Thoracic aorta (tissue), 2 donors: Measurements from ENCODE around the gene GDPD5. TPM values are rescaled to one million over a fixed set of nuclear protein-coding genes. Genes with fewer than 3 reads are reported as not detected.

Source experiments
- ATAC-seq: fragments of 150-250 bp; one replicate; pipeline ENCODE4 v1.8.0; 2017; ENCODE audit warnings: low read depth; ENCODE audit not compliant: insufficient number of reproducible peaks, low FRiP score
- DNase-seq: peaks from one replicate; pipeline ENCODE4 v3.0.0-alpha.2; 2020; ENCODE audit warnings: low spot score
- H3K27ac ChIP-seq, 2 donors: fragments of 200-600 bp; sonication (generic); 1 replicate in 1 of 2; 2 replicates in 1 of 2; pipeline ENCODE4 v1.5.1; 2016; ENCODE audit warnings: mild to moderate bottlenecking in 2 of 2, moderate library complexity in 2 of 2
- H3K27me3 ChIP-seq: fragments of 200-600 bp; sonication (generic); replicated peaks from 2 replicates; pipeline ENCODE4 v1.6.0; 2016; ENCODE audit warnings: mild to moderate bottlenecking; ENCODE audit not compliant: insufficient read depth
- H3K36me3 ChIP-seq: fragments of 200-600 bp; sonication (generic); one replicate; pipeline ENCODE4 v1.5.1; 2016
- H3K4me1 ChIP-seq, 2 donors: fragments of 200-600 bp; sonication (generic); 1 replicate in 1 of 2; 2 replicates in 1 of 2; pipeline versions ENCODE4 v1.5.1 to v1.6.0; 2016; ENCODE audit warnings: low read depth in 2 of 2, mild to moderate bottlenecking in 1 of 2; ENCODE audit not compliant: control insufficient read depth in 1 of 2
- H3K4me3 ChIP-seq: fragments of 200-600 bp; sonication (generic); 2 replicates; pipeline ENCODE4 v1.5.1; 2016; ENCODE audit warnings: mild to moderate bottlenecking
- H3K9me3 ChIP-seq: fragments of 200-600 bp; sonication (generic); 2 replicates; pipeline ENCODE4 v1.5.1; 2016
- total RNA-seq, 2 donors: library from RNA; depleted of rRNA; stranded (reverse); fragments of >200 nt; gene quantifications; one replicate each; pipeline versions ENCODE4 v1.1.0 to v1.2.3, GENCODE V29; 2016
- TF ChIP-seq, protein P1 (sequence below): fragments of 200-600 bp; sonication (generic); IDR thresholded peaks from one replicate; pipeline ENCODE4 v1.5.1; 2019; ENCODE audit warnings: antibody characterized with exemption

GDPD5 gene
- total RNA-seq, 2 donors from 2014 or later: 30.8 to 34.9 TPM

DNA sequence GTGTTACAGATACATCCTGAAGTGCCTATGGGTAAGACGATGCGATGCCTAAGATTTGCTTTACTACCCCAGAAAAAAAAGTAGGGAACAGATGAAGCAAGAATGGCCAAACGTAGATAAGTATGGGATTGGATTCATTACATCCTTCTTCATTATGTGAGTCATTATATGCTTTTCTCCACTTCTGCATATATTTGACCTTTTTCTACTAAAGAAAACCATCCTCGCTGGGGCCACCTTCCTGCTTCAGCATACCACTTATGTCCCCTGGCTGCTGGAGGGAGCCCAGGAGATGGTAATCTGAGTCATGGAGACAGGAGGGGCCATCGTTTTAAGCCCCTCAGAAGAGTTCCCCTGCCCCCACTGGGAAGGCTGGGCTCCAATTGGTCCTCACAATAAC lies 78.3 kb downstream of the GDPD5 start:
- ATAC-seq: no peak

DNA sequence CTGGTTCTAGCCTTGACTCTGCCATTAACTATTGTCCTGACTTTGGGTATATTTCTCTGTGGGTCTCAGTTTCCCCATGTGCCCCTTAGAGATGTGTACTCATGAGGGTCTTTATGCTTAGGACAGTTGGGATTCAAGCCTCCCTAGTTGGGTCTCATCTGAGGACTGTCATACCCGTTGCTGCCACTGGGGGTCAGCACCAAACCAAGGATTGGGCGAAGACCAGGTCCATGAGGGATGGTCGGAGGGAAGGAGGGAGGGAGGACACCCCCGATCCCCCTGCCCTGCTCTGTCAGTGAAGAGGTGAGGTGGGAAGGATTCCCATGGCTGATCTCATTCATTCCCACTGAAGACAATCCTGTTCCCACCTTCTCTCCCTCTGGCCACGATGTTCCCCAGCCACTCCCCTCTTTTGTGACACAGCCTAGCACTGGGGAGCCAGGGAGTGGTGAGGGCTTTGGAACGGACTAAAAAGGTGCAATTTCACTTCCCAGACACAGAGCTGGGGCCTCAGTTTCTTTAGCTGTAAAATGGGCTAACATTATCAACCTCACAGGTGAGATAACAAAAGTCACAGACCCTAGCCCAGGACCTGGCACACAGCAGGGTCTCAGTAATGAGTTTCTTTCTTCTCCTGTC lies 80.3 kb downstream of the GDPD5 start:
- no peak for DNase-seq
- Histone ChIP-seq H3K27me3 (no peaks in the 10 kb centered on the region), H3K4me1 (peaks cover 0 to 11% of the 10 kb centered on the region in 2 donors), H3K27ac (no peak overlapping the region), H3K36me3 (no peaks in the 10 kb centered on the region), H3K4me3 (no peak overlapping the region), H3K9me3 (no peaks in the 10 kb centered on the region)
- no peak for ATAC-seq
- TF ChIP-seq, protein P1, sequence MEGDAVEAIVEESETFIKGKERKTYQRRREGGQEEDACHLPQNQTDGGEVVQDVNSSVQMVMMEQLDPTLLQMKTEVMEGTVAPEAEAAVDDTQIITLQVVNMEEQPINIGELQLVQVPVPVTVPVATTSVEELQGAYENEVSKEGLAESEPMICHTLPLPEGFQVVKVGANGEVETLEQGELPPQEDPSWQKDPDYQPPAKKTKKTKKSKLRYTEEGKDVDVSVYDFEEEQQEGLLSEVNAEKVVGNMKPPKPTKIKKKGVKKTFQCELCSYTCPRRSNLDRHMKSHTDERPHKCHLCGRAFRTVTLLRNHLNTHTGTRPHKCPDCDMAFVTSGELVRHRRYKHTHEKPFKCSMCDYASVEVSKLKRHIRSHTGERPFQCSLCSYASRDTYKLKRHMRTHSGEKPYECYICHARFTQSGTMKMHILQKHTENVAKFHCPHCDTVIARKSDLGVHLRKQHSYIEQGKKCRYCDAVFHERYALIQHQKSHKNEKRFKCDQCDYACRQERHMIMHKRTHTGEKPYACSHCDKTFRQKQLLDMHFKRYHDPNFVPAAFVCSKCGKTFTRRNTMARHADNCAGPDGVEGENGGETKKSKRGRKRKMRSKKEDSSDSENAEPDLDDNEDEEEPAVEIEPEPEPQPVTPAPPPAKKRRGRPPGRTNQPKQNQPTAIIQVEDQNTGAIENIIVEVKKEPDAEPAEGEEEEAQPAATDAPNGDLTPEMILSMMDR: peak; percentile 97

More for the DNA sequence above, 78.3 kb downstream of the GDPD5 start:
- TF ChIP-seq, protein P1: no peak
- no peak overlapping the region for H3K27ac ChIP-seq
- no peak for DNase-seq
- H3K9me3 ChIP-seq: no peaks in the 10 kb centered on the region
- no peak overlapping the region for H3K4me3 ChIP-seq
- no peaks in the 10 kb centered on the region for H3K27me3 ChIP-seq
- no peaks in the 10 kb centered on the region for H3K36me3 ChIP-seq
- H3K4me1 ChIP-seq: no peaks in the 10 kb centered on the region

DNA sequence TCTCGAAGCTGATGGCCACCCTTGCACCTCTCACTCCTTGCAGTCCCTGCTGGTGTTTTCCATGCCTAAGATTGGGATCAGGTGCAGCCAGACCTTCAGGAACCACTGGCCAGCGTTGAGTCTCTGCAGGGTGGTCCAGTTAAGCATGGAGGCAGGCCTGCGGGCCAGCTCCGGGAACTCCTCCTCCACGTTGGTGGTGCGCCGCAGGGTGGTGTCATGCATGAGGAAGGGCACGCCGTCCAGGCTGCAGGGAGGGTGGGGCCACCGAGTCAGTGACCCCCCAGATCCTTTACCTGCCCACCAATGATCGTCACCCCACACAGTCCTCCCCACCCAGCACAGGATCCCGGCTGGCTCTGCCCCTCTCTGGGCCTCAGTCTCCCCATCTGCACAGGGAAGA lies 82.7 kb downstream of the GDPD5 start:
- Histone ChIP-seq H3K36me3 (no peaks in the 10 kb centered on the region), H3K4me1 (peaks cover 0 to 11% of the 10 kb centered on the region in 2 donors)

DNA sequence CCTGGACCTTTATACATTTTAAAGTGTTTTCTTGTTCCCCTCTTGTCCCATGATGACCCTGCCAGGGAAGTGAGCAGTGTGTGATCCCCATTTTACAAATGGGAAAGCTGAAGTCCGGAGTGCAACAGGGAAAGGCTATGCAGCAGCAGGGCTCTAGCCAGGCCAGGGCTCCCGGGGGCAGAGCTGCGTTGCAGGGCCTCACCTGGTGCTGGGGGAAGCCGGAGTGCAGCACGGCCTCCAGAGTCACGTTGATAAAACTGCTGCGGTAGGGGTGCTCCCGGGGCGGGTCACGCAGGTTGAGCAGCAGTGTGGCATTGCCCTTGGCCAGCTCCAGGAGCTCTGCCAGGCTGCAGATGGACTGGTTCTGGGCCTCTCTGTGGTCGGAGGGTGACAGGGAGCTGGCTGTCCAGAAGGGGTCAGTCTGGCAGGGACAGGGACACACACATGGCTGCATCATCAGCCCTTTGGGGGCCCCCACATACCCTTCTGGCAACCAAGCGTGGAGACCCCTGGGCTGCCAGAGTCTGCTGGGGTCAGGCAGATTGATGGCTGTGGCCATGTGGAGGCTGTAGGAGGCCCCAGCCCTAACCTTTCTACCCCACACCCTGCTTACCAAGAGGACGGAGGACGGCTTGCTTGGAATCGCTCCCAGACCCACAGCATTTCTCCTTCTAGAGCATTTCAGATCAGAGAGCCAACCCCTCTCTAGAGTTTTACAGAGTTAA lies 83.4 kb downstream of the GDPD5 start:
- Histone ChIP-seq H3K4me3 (no peak overlapping the region), H3K9me3 (no peaks in the 10 kb centered on the region), H3K4me1 (peaks cover 0 to 11% of the 10 kb centered on the region in 2 donors), H3K27me3 (no peaks in the 10 kb centered on the region), H3K27ac (no peak overlapping the region), H3K36me3 (no peaks in the 10 kb centered on the region)
- DNase-seq (no peak), ATAC-seq (no peak)
- TF ChIP-seq, protein P1: no peak

More for the DNA sequence above, 82.7 kb downstream of the GDPD5 start:
- ATAC-seq (no peak), DNase-seq (no peak)
- Histone ChIP-seq H3K9me3 (no peaks in the 10 kb centered on the region), H3K27me3 (no peaks in the 10 kb centered on the region), H3K4me3 (no peak overlapping the region), H3K27ac (no peak overlapping the region)
- TF ChIP-seq, protein P1: no peak

DNA sequence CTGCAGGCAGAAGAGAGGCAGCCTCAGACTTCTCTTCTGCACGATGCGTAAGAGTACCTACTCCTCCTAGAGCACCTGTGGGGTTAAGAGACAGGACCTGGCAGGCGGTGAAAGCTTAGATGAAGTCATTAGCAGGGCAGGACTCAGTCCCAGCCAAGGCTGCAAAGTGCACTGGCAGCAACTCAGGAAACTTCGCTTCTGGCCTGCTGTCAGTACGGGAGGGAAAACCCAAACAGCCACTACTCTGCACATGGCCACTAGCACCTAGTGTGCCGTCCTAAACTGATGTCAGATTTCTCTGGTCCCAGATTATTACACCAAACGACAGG lies 84.0 kb downstream of the GDPD5 start:
- TF ChIP-seq, protein P1: no peak
- Histone ChIP-seq H3K27ac (no peak overlapping the region), H3K36me3 (no peaks in the 10 kb centered on the region), H3K4me3 (no peak overlapping the region), H3K27me3 (no peaks in the 10 kb centered on the region), H3K9me3 (no peaks in the 10 kb centered on the region), H3K4me1 (peaks cover 0 to 11% of the 10 kb centered on the region in 2 donors)
- DNase-seq (no peak), ATAC-seq (no peak)
